ENCODE measurements around the gene PCDHB9.
"Not testable (repeated sequence)": the region's sequence is repeated elsewhere in the genome, so short reads cannot be mapped to it uniquely, and the experiment has no call there.

Gene PCDHB9

DNA sequence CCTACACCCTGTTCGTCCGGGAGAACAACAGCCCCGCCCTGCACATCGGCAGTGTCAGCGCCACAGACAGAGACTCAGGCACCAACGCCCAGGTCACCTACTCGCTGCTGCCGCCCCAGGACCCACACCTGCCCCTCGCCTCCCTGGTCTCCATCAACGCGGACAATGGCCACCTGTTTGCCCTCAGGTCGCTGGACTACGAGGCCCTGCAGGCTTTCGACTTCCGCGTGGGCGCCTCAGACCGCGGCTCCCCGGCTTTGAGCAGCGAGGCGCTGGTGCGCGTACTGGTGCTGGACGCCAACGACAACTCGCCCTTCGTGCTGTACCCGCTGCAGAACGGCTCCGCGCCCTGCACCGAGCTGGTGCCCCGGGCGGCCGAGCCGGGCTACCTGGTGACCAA is 1.7 kb downstream of the PCDHB9 start:
- not testable (repeated sequence) for DNase-seq (ENCODE audit: low read depth)

DNA sequence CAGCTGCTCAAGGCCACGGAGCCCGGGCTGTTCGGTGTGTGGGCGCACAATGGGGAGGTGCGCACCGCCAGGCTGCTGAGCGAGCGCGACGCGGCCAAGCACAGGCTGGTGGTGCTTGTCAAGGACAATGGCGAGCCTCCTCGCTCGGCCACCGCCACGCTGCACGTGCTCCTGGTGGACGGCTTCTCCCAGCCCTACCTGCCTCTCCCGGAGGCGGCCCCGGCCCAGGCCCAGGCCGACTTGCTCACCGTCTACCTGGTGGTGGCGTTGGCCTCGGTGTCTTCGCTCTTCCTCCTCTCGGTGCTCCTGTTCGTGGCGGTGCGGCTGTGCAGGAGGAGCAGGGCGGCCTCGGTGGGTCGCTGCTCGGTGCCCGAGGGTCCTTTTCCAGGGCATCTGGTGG is 2.2 kb downstream of the PCDHB9 start:
- DNase-seq (ENCODE audit: low read depth) = not testable (repeated sequence)

DNA sequence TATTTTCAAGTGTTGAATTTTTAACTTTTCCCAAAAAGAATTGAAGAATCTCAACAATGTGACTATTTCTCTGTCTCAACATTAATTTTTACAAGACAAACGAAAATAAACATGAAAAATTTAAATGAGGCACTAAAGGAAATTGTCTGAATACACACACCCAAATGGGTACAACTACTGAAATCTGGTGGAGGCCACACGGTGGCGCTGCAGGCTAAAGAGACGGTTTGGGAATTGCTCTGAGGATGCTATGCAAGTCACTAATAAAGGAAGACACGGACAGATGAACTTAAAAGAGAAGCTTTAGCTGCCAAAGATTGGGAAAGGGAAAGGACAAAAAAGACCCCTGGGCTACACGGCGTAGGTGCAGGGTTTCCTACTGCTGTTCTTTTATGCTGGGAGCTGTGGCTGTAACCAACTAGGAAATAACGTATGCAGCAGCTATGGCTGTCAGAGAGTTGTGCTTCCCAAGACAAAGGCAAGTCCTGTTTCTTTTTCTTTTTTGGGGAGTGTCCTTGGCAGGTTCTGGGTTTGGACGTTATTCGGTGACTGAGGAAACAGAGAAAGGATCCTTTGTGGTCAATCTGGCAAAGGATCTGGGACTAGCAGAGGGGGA is 5.3 kb downstream of the PCDHB9 start, which contains the start of gene PCDHB10:
PCDHB10 (plus strand) TSS at position 244 of the 616 bp plus-strand sequence; CDS start at position 444, 200 bp downstream.
- no peak for DNase-seq (ENCODE audit: low read depth)

DNA sequence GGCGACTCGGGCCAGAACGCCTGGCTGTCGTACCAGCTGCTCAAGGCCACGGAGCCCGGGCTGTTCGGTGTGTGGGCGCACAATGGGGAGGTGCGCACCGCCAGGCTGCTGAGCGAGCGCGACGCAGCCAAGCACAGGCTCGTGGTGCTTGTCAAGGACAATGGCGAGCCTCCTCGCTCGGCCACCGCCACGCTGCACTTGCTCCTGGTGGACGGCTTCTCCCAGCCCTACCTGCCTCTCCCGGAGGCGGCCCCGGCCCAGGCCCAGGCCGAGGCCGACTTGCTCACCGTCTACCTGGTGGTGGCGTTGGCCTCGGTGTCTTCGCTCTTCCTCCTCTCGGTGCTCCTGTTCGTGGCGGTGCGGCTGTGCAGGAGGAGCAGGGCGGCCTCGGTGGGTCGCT is 7.4 kb downstream of the PCDHB9 start:
- DNase-seq (ENCODE audit: low read depth) = not testable (repeated sequence)

DNA sequence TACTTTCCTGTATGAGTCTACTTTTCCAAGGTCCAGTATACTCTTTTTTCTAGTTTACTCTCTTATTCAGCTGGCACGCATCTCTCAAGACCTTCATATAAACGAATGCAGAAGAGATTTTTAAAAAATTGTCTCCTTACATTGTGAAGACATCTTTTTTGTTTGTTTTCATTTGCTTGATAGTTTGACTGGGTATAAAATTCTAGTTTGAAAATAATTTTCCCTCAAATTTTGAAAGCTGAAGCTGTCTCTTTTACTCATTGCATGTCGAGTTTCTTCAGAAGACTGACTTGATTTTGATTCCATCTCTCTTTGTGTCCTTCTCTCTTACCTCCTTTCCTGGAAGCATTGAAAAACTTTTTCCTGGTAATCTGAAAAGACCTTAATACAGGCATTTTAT is 9.4 kb downstream of the PCDHB9 start:
- no peak for DNase-seq (ENCODE audit: low read depth)

DNA sequence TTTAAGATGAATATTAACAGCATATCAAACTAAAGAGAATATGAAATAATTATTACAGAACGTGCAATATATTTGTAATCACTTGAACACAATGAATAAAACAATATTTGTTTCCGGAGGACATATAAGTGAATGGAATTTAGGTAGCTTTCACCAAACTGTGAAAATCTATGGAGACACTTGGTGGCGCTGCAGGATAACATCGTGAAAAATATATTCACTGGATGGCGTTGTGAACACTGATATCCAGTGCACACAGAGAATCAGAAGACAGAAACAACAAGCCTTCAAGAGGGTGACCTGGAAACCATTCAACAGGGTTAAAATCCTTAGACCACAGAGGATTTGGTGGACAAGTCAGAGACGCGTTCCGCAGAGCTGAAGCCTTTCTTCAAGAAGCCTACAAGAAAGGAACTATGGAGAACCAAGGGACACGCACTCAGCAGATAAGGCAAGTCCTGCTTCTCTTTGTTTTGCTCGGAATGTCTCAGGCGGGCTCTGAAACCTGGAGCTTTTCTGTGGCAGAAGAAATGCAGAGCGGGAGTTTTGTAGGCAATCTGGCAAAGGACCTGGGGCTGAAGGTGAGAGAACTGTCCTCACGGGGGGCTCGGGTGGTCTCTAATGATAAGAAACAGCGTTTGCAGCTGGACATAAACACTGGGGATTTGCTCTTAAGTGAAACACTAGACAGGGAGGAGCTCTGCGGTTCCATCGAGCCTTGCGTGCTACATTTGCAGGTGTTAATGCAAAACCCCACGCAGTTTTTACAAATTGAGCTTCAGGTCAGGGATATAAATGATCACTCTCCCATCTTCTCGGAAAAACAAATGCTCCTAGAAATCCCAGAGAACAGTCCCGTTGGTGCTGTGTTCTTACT is 12.6 kb downstream of the PCDHB9 start, which contains the start of gene PCDHB11:
PCDHB11 (plus strand) TSS at position 269 of the 877 bp plus-strand sequence; CDS start at position 417, 148 bp downstream.
- DNase-seq (ENCODE audit: low read depth) = no peak

DNA sequence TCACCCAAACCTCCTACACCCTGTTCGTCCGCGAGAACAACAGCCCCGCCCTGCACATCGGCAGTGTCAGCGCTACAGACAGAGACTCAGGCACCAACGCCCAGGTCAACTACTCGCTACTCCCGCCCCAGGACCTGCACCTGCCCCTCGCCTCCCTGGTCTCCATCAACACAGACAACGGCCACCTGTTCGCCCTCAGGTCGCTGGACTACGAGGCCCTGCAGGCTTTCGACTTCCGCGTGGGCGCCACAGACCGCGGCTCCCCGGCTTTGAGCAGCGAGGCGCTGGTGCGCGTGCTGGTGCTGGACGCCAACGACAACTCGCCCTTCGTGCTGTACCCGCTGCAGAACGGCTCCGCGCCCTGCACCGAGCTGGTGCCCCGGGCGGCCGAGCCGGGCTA is 14.2 kb downstream of the PCDHB9 start:
- not testable (repeated sequence) for DNase-seq (ENCODE audit: low read depth)

DNA sequence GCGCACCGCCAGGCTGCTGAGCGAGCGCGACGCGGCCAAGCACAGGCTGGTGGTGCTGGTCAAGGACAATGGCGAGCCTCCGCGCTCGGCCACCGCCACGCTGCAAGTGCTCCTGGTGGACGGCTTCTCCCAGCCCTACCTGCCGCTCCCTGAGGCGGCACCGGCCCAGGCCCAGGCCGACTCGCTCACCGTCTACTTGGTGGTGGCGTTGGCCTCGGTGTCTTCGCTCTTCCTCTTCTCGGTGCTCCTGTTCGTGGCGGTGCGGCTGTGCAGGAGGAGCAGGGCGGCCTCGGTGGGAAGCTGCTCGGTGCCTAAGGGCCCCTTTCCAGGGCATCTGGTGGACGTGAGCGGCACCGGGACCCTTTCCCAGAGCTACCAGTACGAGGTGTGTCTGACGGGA is 14.7 kb downstream of the PCDHB9 start:
- not testable (repeated sequence) for DNase-seq (ENCODE audit: low read depth)

DNA sequence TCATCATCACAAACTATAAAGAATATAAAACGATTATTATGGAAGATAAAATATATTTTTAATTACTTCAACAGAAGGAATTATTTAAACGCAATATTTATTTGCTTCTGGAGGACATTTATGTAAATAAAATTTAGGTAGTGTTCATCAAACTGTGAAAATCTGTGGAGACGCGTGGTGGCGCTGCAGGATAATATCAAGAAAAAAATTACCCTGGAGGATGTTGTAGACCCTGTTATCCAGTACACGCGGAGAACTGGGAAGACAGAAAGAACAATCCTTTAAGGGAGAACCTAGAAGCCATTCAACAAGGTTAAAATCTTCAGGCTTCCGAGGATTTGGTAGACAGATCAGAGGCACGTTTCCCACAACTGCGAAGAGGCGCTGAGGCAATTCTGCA is 21.5 kb downstream of the PCDHB9 start, which contains the start of gene PCDHB12:
PCDHB12 (plus strand) TSS at position 242 of the 400 bp plus-strand sequence. CDS start 189 bp downstream, outside the sequence.
- DNase-seq (ENCODE audit: low read depth) = no peak

DNA sequence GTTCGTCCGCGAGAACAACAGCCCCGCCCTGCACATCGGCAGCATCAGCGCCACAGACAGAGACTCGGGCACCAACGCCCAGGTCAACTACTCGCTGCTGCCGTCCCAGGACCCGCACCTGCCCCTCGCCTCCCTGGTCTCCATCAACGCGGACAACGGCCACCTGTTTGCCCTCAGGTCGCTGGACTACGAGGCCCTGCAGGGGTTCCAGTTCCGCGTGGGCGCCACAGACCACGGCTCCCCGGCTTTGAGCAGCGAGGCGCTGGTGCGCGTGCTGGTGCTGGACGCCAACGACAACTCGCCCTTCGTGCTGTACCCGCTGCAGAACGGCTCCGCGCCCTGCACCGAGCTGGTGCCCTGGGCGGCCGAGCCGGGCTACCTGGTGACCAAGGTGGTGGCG is 23.3 kb downstream of the PCDHB9 start:
- not testable (repeated sequence) for DNase-seq (ENCODE audit: low read depth)

DNA sequence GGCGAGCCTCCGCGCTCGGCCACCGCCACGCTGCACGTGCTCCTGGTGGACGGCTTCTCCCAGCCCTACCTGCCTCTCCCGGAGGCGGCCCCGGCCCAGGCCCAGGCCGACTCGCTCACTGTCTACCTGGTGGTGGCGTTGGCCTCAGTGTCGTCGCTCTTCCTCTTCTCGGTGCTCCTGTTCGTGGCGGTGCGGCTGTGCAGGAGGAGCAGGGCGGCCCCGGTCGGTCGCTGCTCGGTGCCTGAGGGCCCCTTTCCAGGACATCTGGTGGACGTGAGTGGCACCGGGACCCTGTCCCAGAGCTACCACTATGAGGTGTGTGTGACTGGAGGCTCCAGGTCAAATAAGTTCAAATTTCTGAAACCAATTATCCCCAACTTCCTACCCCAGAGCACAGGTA is 23.9 kb downstream of the PCDHB9 start:
- not testable (repeated sequence) for DNase-seq (ENCODE audit: low read depth)

DNA sequence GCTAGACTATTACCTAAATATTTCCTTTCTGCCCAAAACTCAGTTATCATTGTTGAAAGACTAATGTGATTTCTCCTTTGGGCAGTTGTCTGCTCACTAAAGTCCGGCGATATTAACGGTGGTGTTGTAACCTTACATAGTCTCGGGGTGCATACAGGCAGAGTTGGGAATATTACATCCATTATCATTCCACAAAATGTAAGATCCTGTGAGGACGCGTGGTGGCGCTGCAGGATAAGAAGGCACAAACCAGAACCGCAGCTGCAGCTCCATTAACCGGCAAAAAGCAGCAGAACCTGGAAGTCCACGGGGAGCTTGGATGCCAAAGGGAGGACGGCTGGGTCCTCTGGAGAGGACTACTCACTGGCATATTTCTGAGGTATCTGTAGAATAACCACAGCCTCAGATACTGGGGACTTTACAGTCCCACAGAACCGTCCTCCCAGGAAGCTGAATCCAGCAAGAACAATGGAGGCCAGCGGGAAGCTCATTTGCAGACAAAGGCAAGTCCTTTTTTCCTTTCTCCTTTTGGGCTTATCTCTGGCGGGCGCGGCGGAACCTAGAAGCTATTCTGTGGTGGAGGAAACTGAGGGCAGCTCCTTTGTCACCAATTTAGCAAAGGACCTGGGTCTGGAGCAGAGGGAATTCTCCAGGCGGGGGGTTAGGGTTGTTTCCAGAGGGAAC is 26.8 kb downstream of the PCDHB9 start, which contains the start of gene PCDHB13:
PCDHB13 (plus strand) TSS at position 264 of the 684 bp plus-strand sequence; CDS start at position 469, 205 bp downstream.
- DNase-seq (ENCODE audit: low read depth) = not testable (repeated sequence)

DNA sequence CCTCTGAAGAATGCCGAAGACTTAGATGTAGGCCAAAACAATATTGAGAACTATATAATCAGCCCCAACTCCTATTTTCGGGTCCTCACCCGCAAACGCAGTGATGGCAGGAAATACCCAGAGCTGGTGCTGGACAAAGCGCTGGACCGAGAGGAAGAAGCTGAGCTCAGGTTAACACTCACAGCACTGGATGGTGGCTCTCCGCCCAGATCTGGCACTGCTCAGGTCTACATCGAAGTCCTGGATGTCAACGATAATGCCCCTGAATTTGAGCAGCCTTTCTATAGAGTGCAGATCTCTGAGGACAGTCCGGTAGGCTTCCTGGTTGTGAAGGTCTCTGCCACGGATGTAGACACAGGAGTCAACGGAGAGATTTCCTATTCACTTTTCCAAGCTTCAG is 27.6 kb downstream of the PCDHB9 start:
- not testable (repeated sequence) for DNase-seq (ENCODE audit: low read depth)

DNA sequence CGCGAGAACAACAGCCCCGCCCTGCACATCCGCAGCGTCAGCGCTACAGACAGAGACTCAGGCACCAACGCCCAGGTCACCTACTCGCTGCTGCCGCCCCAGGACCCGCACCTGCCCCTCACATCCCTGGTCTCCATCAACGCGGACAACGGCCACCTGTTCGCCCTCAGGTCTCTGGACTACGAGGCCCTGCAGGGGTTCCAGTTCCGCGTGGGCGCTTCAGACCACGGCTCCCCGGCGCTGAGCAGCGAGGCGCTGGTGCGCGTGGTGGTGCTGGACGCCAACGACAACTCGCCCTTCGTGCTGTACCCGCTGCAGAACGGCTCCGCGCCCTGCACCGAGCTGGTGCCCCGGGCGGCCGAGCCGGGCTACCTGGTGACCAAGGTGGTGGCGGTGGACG is 28.5 kb downstream of the PCDHB9 start:
- DNase-seq (ENCODE audit: low read depth) = not testable (repeated sequence)

DNA sequence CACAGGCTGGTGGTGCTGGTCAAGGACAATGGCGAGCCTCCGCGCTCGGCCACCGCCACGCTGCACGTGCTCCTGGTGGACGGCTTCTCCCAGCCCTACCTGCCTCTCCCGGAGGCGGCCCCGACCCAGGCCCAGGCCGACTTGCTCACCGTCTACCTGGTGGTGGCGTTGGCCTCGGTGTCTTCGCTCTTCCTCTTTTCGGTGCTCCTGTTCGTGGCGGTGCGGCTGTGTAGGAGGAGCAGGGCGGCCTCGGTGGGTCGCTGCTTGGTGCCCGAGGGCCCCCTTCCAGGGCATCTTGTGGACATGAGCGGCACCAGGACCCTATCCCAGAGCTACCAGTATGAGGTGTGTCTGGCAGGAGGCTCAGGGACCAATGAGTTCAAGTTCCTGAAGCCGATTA is 29.1 kb downstream of the PCDHB9 start:
- not testable (repeated sequence) for DNase-seq (ENCODE audit: low read depth)

DNA sequence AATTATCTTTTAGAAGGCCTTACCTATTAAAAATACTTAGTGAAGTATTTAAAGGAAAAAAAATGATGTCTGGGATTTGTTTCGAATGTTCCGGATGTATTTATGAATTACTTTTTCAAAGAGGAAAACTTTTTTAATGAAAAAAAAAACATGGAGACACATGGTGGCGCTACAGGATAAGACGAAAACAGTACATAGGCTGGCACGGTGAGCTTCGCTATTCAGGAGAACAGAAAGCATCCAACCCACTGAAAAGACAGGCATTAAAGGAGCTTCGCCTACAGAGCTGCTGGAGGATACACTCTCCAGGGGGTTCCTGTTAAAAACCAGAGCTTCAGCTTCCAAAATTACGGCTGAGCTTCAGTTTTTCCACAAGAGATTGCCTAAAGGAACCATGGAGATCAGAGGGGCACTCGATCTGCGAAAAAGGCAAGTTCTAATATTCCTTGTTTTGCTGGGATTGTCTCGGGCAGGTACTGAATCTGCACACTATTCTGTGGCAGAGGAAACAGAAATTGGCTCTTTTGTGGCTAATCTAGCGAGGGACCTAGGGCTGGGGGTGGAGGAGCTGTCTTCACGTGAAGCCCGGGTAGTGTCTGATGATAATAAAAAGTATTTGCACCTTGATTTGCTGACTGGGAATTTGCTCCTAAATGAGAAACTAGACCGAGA is 36.3 kb downstream of the PCDHB9 start, which contains the start of gene PCDHB14:
PCDHB14 (plus strand) TSS at position 232 of the 672 bp plus-strand sequence; CDS start at position 395, 163 bp downstream.
- DNase-seq (ENCODE audit: low read depth) = no peak

DNA sequence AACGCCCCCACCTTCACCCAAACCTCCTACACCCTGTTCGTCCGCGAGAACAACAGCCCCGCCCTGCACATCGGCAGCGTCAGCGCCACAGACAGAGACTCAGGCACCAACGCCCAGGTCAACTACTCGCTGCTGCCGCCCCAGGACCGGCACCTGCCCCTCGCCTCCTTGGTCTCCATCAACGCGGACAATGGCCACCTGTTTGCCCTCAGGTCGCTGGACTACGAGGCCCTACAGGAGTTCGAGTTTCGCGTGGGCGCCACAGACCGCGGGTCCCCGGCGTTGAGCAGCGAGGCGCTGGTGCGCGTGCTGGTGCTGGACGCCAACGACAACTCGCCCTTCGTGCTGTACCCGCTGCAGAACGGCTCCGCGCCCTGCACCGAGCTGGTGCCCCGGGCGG is 37.9 kb downstream of the PCDHB9 start:
- not testable (repeated sequence) for DNase-seq (ENCODE audit: low read depth)

DNA sequence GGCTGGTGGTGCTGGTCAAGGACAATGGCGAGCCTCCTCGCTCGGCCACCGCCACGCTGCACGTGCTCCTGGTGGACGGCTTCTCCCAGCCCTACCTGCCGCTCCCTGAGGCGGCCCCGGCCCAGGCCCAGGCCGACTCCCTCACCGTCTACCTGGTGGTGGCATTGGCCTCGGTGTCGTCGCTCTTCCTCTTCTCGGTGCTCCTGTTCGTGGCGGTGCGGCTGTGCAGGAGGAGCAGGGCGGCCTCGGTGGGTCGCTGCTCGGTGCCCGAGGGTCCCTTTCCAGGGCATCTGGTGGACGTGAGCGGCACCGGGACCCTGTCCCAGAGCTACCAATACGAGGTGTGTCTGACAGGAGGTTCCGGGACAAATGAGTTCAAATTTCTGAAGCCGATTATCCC is 38.5 kb downstream of the PCDHB9 start:
- not testable (repeated sequence) for DNase-seq (ENCODE audit: low read depth)

DNA sequence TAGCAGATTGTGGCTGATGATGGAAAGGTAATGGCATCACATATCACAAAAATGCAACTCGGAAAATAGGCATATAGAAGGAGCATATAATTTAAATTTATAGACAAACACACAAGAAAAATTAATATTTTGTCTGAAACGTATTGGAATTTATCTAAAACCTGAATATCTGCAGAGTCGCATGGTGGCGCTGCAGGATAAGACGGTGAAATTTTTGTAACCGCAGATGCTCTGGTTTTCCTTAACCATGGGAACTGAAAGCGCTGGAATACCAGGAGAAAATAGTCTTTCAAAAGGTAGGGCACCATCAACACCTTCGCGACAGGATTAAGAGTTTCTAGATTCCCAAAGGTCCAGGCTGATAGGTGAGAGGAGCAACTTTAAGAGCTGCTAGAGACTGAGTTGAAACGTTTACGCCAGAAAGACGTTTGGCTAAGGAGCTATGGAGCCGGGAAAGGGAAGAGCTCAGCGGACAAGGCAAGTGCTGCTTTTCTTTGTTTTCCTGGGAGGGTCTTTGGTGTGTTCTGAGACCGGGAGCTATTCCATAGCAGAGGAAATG is 47.2 kb downstream of the PCDHB9 start:
- no peak for DNase-seq (ENCODE audit: low read depth)

DNA sequence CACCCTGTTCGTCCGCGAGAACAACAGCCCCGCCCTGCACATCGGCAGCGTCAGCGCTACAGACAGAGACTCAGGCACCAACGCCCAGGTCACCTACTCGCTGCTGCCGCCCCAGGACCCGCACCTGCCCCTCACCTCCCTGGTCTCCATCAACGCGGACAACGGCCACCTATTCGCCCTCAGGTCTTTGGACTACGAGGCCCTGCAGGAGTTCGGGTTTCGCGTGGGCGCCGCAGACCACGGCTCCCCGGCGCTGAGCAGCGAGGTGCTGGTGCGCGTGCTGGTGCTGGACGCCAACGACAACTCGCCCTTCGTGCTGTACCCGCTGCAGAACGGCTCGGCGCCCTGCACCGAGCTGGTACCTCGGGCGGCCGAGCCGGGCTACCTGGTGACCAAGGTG is 49.0 kb downstream of the PCDHB9 start:
- not testable (repeated sequence) for DNase-seq (ENCODE audit: low read depth)
